ENCODE data around the gene PAEP. TPM values are rescaled to one million over a fixed set of nuclear protein-coding genes. Genes with fewer than 3 reads are reported as not detected.
"Not testable (repeated sequence)": the region's sequence is repeated elsewhere in the genome, so short reads cannot be mapped to it uniquely, and the experiment has no call there.

PAEP gene
- total RNA-seq, 1 donor from 2014 or later, result not detected

GRCh38 chr9:135526089-135526729 is 35.3 kb upstream of the PAEP start:
- DNase-seq, result no peak

DNA sequence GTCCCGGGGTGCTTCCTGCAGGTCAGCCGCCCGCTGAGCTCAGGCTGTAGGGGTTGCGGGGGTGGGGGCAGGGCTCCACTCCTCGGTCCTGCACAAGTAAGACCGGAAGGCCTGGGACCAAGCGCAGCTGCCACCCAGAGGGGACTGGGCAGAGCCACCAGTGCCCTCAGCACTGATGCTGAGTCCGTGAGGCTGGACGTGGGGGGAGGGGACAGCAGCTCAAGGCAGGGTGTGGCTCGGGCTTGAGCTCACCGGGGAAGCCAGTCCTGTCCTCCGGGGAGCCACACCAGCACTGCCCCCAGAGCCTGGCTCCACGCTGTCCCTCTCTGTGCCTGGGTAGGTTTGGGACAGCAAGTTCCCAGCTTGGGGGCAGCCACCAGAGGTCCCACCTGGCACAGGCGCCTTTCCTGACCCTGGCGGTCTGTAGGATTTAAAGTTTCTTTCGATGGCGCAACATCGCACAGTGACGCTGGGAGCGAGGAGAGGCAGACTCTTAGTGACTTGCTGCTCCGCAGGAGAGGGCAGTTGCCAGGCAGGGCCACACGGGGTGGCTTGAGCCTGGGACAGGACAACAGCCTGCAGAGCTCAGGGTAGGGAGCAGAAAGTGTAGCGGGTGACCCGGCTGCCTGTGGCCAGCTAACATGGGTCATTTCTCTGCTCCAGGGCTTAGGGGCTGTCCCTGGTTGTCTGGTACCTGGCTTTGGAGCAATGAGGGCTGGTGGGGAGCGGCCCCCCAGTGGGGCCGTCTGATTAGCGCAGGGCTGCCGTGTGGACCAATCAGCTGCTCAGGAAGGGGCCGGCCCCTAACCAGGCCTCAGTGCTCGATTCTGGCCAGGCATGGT is 34.6 kb upstream of the PAEP start:
- DNase-seq, result no peak

DNA sequence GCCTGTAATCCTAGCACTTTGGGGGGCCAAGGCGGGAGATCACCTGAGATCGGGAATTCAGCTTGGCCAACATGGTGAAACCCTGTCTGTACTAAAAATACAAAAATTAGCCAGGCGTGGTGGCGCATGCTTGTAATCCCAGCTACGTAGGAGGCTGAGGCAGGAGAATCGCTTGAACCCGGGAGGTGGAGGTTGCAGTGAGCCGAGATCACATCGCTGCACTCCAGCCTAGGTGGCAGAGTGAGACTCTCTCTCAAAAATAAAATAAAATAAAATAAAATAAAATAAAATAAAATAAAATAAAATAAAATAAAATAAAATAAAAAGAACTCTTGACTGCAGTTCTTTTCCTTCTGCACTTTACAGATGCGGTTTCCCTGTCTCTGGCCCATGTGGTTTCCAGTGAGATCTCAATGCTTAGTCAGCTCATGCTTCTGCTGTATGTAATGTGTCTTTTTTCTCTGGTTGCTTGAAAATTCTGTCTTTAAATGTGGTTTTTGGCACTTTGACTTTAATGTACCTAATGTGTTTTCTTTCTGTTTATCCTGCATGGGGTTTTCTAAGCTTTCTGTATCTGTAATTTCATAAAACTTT is 32.6 kb upstream of the PAEP start:
- not testable (repeated sequence) for DNase-seq

GRCh38 chr9:135530146-135530545 is 31.4 kb upstream of the PAEP start:
- DNase-seq, result no peak

GRCh38 chr9:135531096-135531495 is 30.5 kb upstream of the PAEP start:
- no peak for DNase-seq

DNA sequence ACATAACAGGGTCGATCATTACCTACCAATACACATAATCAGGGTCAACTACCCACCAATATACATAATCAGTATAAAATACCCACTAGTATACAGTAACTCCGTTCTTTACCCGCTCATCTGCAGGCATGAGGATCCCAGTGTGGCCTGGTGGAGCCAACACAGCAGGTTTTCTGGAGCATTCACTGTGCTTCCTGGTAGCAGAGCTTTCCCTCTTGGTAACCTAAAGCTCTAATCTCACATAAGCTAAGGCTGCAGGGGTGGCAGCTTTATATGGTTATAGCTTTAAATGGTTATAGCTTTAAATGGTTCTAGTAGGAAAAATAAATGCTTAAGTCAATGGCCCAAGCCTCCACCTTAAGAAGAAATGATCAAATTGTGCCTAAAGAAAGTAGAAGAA is 28.4 kb upstream of the PAEP start:
- DNase-seq, result no peak

DNA sequence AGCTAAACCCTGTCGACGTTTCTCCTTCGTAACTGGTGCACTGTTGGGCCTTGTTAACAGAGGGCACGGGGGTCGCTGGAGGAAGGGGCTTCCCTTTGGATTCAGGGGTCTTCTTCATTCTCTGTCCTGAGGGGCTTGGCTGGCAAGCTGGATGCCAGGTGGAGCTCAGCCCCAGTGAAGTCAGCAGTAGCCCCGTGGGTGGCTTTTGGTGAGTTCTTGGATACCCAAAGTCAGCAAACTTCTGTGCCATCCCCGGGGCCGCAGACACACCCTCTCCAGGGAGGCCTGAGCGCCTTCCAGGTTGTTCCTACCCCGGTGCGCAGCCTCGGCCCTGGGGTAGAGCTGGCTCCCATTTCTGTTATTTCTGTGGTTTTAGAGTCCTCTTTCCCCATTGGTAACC is 27.9 kb upstream of the PAEP start:
- DNase-seq, result no peak

DNA sequence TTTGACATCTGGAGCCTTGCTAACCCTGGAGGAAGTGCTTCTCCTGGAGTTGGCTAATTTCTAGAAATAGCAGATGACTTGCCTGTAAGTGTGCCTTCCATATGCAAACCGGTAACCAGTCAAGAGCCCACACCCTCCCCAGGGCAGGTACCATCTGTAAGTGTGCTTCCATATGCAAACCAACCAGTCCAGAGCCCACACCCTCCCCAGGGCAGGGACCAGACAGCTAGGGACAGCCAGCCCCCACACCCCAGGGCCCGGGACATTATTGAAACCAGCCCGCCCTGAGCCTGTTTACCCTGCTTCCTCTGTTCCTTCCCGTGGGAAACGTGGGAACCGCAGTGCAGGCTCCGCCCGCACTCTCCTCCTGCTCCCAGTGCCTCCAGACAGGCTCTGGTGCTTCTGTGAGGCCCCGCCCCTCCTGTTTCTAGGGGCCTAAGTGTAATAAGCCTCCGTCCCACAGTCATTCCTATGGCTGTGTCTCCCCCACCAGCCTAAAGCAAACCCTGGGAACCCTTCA is 27.3 kb upstream of the PAEP start:
- not testable (repeated sequence) for DNase-seq

DNA sequence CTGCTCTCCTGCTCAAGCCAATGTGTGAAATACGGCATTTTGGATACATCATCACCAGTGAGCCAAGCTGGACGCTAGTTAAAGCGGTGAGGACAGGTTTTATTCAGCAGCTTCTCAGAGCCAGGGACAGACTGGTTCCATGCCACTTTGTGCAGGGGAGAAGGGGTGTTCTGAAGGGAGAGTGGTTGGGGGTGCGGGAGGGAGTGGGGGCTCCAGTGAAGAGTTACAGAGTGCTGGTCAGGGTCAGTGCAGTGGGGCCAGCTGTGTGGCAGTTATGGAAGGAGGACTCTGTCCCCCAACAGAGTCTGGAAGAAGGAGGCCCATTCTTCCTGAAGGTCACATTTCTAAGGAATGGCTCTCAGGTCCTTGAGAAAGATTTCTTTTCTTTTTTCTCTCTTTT is 26.7 kb upstream of the PAEP start:
- DNase-seq, result not testable (repeated sequence)

- DNase-seq, result not testable (repeated sequence)
Measured at GRCh38 chr9:135535631-135536030, 25.9 kb upstream of the PAEP start.

GRCh38 chr9:135536216-135536615 is 25.3 kb upstream of the PAEP start:
- no peak for DNase-seq

DNA sequence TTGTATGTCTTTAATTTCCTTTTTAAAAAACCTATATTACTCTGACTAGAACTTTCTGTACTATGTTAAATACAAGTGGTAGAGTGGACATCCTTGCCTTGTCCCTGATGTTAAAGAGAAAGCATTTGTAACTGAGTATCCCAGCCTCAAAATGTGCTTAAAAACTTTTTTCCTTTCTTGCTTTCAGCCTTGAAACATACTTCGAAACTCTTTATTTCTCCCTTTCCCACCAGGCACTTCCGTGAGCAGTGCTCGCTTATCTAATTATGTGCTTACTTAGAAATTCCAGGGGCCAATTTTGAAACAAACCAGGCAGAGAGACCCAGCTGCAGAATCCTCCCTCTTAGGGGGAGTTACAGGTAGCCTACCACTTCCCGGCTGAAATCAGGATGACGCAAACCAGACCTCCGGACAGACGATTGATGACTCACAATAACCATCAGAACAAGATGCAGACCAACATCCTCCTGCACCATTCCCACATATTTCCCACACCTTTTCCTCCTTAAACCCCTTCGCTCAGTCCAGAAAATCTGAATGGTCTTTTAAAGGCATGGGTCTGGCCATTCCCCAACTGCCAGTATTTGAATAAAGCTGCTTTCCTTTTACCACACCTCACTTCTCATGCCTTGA is 18.2 kb upstream of the PAEP start:
- DNase-seq, result peak; percentile 16

DNA sequence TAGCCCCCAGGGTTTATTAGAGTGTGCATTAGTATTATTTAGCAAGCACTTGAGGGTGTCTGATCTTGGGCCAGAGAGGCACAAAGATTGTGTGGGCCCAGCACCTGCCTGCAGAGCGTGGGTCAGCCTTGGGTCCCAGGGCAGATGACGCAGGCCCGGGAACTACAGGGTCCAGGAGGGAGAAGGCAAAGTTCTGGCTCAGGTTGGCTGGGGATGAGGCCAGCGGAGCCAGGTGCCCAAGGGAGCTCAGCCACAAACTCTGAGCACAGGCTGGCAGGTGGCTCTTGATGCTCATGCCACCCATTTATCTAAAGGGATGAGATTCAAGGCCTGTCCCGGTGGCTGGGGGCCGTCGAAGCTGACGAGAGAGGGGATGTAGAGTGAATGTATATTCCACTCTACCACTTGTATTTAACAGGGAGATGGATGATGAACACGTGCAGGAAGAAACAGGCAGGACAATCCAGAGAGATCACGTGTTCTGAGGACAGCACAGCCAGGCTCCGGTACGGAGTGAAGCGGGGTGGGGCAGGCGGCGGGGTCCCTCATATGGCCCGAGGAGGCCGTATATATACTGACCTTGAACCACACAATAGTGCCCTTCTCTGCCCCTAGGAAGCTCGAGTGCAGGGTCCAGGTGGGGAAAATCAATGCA is 16.4 kb upstream of the PAEP start:
- no peak for DNase-seq

DNA sequence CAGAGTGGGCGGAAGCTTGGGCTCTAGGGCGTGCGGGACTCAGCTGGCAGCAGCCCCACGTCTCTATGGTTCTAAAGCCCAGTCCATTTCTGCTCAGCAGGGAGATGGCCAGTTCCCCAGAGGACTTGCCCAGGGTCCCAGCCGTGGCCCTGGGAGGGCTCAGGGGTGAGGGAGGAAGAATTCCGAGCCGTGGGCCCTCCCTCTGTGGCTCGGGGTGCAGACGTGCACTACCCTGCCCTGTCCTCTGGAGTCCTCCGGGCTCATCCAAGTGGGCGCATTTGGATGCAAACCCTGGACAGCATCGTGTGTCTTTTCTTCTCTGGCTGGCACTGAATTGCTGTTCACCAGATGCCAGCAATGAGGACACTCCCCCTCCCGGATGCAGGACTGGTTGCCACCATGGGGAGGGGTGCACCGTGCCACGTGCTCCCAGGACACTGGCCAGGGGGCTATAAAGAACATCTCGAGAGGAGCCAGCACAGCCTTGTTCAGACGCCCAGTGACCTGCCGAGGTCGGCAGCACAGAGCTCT is 15.8 kb upstream of the PAEP start, which contains the start of gene OBP2A:
Gene OBP2A, plus strand, starts transcription at position 481 of the 531 bp plus-strand sequence. CDS start 55 bp downstream, outside the sequence.
- not testable (repeated sequence) for DNase-seq

DNA sequence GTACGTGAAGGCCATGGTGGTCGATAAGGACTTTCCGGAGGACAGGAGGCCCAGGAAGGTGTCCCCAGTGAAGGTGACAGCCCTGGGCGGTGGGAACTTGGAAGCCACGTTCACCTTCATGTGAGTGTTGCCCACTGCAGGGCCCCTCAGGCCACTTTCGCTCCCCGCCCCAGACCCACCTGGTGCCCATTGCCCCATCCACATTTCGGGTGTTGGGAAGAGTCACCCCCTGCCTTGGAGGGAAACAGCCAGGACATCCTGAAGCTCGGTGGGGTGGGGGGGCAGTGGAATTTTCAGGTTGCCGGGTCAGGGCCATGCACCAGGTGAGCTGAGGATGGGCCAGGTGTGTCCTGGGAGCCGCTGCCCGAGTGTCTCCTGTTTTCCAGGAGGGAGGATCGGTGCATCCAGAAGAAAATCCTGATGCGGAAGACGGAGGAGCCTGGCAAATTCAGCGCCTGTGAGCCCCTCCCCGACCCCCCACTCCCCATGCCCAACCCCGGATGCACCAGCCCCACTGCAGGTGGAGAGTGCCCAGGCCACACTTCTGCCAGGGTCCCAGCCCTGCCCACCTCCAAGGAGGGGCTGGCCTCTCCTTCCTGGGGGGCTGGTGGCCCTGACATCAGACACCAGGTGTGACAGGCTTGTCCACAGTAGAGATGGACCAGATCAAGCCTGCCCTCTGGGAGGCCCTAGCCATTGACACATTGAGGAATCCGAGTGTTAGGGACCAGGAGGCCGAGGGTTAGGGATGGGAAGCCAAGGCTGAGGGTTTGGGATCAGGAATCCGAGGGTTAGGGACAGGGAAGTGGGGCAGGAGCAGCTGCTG is 14.6 kb upstream of the PAEP start:
- DNase-seq, result not testable (repeated sequence)

- DNase-seq, result no peak
Measured at GRCh38 chr9:135547756-135548736, 13.5 kb upstream of the PAEP start.

DNA sequence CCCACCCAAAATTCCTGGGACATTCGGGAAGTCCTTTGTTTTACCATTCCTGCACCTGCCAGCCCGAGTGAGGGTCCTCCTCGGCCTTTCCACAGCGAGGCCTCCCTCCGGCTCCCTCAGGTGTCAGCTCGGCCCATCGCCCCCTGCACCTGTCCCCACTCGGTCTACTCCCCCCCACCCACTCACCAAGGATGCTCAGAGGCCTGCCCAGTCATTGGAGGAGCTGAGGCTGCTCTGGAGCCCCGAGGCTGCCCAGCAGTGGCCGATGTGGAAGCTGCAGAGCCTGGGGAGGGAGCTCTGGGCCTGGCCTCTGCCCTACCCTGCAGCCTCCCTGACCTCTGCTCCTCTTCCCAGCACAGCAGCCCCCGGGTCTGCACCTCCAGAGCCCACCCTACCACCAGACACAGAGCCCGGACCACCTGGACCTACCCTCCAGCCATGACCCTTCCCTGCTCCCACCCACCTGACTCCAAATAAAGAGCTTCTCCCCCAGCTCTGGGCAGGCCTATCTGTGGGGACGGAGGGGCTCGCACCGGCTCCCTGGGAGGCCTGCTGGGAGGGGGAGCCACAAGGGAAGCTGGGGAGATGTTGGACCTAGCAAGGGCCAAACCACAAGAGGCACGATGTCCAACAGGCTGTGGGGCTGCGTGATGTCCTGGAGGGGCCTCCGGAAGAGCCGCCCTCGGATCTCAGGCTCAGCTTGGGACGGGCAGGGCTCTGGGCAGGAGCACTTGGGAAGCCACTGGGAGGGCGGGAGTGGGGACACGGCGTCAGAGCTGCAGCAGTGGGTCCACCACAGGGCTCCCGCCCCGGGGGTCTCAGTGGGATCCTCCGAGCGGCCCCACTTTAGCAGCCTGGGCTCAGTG is 11.8 kb upstream of the PAEP start:
- DNase-seq, result not testable (repeated sequence)

- no peak for DNase-seq
Measured at GRCh38 chr9:135550344-135550918, 11.1 kb upstream of the PAEP start.

Measured in dermis blood vessel endothelial cell (primary cell).